ENCODE data around the gene CREB5.

- TF ChIP-seq CTCF (IDR thresholded peaks at IDR 0.05 in 4 of 5, conservative IDR thresholded peaks at IDR 0.05 in 1 of 5) = no peak
- TF ChIP-seq POLR2A (IDR thresholded peaks at IDR 0.05) = no peak
Measured at GRCh38 chr7:28530803-28531175, 118.5 kb downstream of the CREB5 start.

Measured in gastrocnemius medialis (tissue), 4 donors.